NCI-H2081 (cell line): ENCODE results near the gene HINT1.
A peak's percentile ranks its signal among the peaks of the same experiment; 100 is the strongest.

Source experiments
- DNase-seq, 2 experiments: peaks; one replicate each; lab custom pipeline; 2025; lab: John Stamatoyannopoulos, UW

Gene HINT1

GRCh38 chr5:131109540-131110255 lies 55.4 kb downstream of the HINT1 start:
- DNase-seq = peak; percentile 4 to 8
